Stimulated activated CD4-positive, alpha-beta T cell treated with anti-CD3 and anti-CD28 coated beads, Interleukin-12 subunit alpha, Interleukin-12 subunit beta, amount 100 ng/mL, for 24 hours (primary cell): ENCODE measurements around the gene SKAP2.

Experiments
- DNase-seq, 2 experiments: peaks; one replicate each; pipeline ENCODE4 v3.0.0-alpha.2; 2020; ENCODE audit warnings: low read depth in 2 of 2

SKAP2 gene

GRCh38 chr7:26864309-26865093 lies at the start of gene SKAP2:
SKAP2 (minus strand) TSS chr7:26864590; CDS start chr7:26864429, 161 bp downstream.
- peak; percentile 70 to 88 for DNase-seq

GRCh38 chr7:26912933-26913536 lies 48.6 kb upstream of the SKAP2 start:
- no peak for DNase-seq

GRCh38 chr7:26912338-26912737 lies 47.9 kb upstream of the SKAP2 start:
- no peak for DNase-seq

GRCh38 chr7:26910221-26910620 lies 45.8 kb upstream of the SKAP2 start:
- no peak for DNase-seq

- no peak for DNase-seq
Observed at GRCh38 chr7:26900251-26900650, 35.9 kb upstream of the SKAP2 start.

GRCh38 chr7:26899519-26899918 lies 35.1 kb upstream of the SKAP2 start:
- DNase-seq, result no peak

- DNase-seq, result no peak
Observed at GRCh38 chr7:26898891-26899290, 34.5 kb upstream of the SKAP2 start.

GRCh38 chr7:26897928-26898327 lies 33.5 kb upstream of the SKAP2 start:
- DNase-seq, result no peak

- no peak for DNase-seq
Observed at GRCh38 chr7:26891400-26892350, 27.3 kb upstream of the SKAP2 start.

GRCh38 chr7:26880852-26881251 lies 16.5 kb upstream of the SKAP2 start:
- no peak for DNase-seq

GRCh38 chr7:26879671-26880070 lies 15.3 kb upstream of the SKAP2 start:
- DNase-seq, result no peak

GRCh38 chr7:26868841-26869495 lies 4.6 kb upstream of the SKAP2 start:
- DNase-seq, result no peak

GRCh38 chr7:26865094-26865388 lies 651 bp upstream of the SKAP2 start:
- DNase-seq, result peak in 1 of 2 experiments; percentile 17

- no peak for DNase-seq
Observed at GRCh38 chr7:26863518-26864308, 677 bp downstream of the SKAP2 start.

GRCh38 chr7:26862834-26863233 lies 1.6 kb downstream of the SKAP2 start:
- DNase-seq, result no peak

GRCh38 chr7:26861050-26861449 lies 3.3 kb downstream of the SKAP2 start:
- DNase-seq, result no peak

- no peak for DNase-seq
Observed at GRCh38 chr7:26860361-26860760, 4.0 kb downstream of the SKAP2 start.

GRCh38 chr7:26859720-26860119 lies 4.7 kb downstream of the SKAP2 start:
- no peak for DNase-seq

GRCh38 chr7:26858735-26859134 lies 5.7 kb downstream of the SKAP2 start:
- DNase-seq, result no peak

- DNase-seq, result no peak
Observed at GRCh38 chr7:26858241-26858715, 6.1 kb downstream of the SKAP2 start.
